ENCODE data around the gene SERINC2.

DNA sequence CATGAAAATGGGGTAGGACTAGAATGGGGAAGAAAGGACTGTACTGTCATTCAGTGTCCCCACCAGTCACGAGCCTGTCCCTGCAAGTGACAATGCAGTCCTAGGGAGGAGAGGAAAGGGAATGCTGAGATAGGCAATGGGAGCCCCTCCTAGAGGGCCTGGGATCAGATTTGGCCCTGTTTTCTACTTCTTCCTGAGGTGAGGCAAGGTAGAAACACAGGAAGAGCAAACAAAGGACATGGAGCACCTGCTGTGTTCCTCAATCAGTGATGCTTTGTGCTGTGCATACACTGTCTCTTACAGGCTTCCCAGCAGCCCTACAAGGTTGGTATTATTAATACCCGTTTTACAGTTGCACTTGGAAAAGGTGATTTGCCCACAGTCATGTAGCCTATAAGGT, 46.2 kb upstream of the SERINC2 start:
- TF ChIP-seq, protein P1, sequence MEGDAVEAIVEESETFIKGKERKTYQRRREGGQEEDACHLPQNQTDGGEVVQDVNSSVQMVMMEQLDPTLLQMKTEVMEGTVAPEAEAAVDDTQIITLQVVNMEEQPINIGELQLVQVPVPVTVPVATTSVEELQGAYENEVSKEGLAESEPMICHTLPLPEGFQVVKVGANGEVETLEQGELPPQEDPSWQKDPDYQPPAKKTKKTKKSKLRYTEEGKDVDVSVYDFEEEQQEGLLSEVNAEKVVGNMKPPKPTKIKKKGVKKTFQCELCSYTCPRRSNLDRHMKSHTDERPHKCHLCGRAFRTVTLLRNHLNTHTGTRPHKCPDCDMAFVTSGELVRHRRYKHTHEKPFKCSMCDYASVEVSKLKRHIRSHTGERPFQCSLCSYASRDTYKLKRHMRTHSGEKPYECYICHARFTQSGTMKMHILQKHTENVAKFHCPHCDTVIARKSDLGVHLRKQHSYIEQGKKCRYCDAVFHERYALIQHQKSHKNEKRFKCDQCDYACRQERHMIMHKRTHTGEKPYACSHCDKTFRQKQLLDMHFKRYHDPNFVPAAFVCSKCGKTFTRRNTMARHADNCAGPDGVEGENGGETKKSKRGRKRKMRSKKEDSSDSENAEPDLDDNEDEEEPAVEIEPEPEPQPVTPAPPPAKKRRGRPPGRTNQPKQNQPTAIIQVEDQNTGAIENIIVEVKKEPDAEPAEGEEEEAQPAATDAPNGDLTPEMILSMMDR (IDR thresholded peaks at IDR 0.05): no peak
- TF ChIP-seq, protein P2, sequence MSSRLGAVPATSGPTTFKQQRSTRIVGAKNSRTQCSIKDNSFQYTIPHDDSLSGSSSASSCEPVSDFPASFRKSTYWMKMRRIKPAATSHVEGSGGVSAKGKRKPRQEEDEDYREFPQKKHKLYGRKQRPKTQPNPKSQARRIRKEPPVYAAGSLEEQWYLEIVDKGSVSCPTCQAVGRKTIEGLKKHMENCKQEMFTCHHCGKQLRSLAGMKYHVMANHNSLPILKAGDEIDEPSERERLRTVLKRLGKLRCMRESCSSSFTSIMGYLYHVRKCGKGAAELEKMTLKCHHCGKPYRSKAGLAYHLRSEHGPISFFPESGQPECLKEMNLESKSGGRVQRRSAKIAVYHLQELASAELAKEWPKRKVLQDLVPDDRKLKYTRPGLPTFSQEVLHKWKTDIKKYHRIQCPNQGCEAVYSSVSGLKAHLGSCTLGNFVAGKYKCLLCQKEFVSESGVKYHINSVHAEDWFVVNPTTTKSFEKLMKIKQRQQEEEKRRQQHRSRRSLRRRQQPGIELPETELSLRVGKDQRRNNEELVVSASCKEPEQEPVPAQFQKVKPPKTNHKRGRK (CRISPR knock-in tag; IDR thresholded peaks at IDR 0.05; ENCODE audit: borderline replicate concordance): no peak
- TF ChIP-seq ZNF121 (CRISPR knock-in tag; IDR thresholded peaks at IDR 0.05): no peak
- no peak for TF ChIP-seq NFYB (CRISPR knock-in tag; conservative IDR thresholded peaks at IDR 0.05; ENCODE audit: low read depth)
- TF ChIP-seq SMAD4 (CRISPR knock-in tag; IDR thresholded peaks at IDR 0.05): no peak
- no peak for TF ChIP-seq ATF1 (CRISPR knock-in tag; IDR thresholded peaks at IDR 0.05)
- TF ChIP-seq JUN (CRISPR knock-in tag; IDR thresholded peaks at IDR 0.05): no peak
- no peak for TF ChIP-seq ZNF416 (CRISPR knock-in tag; IDR thresholded peaks at IDR 0.05)
- TF ChIP-seq ESRRA (CRISPR knock-in tag; IDR thresholded peaks at IDR 0.05; ENCODE audit: borderline replicate concordance): no peak
